ENCODE data around the gene RSPO4.

RSPO4 gene

DNA sequence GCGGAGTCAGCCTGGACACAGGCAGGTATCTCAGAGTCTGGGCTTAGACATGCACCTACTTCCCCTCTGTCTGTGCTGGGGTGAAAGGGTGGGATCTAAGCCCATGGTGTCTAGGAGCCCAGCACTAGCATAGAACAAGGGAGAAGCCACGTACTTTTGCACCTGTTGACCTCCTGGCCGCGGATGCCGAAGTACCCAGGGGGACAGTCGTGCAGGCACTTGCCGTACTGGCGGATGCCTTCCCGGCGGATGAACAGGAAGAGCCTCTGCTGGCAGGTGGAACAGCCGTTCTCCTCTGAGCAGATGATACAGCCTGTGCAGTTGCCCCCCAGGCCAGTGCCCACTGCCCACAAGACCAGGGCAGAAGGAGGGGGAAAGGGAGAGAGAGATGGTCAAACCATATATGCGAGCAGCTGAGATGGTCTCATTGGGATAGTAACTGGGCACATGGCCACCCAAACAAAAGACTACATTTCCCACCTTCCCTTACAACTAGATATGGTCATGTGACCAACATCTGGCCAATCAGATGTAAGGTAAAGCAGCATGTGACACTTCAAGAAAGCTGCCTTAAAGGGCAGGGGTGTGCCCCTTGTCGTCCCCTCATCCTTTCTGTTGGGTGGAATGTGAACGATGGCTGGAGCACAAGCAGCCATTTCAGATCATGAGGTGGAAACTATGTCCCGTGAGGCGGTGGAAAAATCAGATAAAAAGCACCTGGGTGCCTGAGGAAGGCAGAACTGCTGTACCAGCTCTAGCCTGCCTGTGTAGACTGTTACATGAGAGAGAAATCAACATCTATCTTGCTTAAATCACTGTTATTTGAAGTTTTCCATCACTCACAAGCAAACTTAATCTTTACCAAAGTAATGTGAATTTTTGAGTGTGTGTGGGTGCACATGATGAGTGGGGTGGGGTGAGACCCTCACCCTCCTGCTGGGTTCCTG lies 34.0 kb downstream of the RSPO4 start:
- DNase-seq, result peak in 1 of 2 experiments; percentile 42

DNA sequence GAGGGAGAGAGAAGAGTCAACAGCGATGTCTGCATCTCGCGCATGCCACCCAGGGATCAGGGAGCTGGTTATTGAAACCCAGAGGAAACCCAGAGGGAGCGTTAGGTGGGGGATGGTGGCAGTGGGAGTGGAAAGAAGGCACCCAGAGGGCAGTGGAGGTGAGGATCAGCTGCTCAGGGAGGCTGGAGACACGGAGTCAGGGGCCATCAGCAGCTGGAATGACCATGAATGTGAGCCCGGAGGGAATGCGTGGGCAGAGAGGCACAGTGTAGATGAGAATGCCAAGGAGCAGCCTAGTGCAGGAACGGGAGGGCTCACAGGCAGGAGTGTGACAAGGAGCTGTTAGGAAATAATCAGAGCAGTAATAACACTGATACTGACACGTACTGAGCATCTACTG lies 36.2 kb downstream of the RSPO4 start:
- DNase-seq, result no peak

DNA sequence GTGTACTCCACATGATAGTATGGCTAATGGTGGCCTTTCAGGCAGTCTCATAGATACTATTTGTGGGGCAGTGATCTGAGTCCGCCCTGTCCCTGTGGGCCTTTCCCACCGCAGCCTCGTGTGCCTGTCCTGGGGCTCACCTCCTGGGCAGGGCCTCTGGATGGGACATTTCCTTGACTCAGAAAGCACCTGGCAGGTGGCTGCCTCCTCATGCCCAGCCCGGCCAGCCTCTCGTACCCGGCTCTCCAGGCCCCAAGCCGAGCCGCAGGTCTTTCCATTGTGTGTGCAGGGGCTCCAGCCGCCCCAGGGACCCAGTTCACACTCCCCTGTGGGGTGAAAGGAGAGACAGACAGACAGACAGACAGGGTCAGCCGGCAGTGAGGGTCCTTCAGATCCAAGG lies 38.3 kb downstream of the RSPO4 start:
- DNase-seq, result no peak

DNA sequence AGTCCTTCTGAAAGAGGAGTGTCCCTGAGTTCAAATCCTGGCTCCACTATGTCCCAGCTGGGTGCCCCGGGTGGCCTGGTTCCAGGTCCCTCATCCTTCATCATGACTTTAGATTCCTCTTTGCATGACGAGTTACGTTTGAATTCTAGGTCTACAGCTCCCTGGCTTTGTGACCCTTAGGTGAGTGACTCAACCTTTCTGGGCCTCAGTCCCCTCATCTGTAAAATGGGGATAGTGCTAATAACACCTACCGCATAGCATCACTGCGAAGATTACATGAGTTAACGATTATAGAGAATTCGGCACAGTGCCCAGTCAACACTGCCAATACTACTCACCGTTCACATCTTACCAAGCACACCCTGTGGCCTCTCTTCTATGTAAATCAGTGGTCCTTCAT lies 39.4 kb downstream of the RSPO4 start:
- no peak for DNase-seq

DNA sequence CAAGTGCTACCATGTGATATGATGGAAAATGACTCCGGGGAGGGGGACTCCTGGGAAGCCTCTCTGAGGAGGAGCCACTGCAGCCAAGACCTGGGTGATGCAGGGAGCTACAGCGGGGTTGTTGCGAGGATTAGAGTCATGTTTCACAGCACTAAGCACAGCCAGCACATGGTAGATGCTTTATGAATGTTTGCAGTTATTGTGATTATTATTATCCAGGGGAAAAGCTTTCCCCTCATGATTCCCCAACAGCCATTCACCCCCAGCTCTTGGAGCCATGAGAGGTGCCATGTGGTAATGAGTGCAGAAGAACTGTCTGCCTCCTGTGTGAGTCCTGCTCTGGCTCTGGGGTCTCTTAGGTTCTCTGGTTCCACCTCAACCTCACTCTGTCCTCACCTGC lies 39.9 kb downstream of the RSPO4 start:
- peak; percentile 23 to 77 for DNase-seq

DNA sequence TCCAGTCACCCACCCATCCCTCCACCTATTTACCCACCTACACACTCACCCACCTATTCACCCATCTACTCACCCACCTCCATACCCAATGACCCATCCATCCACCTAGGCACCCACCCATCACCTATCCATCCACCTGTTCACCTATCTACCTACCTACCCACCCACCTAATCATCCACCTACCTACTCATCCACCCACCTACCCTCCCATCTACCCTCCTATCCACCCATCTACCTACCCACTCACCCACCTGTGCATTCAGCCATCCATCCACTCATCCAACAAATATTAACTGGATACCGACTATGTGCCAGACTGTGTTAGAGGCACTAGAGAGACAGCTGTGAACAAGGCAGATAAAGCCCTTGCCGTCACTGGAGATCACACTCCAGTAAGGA lies 40.3 kb downstream of the RSPO4 start:
- no peak for DNase-seq

DNA sequence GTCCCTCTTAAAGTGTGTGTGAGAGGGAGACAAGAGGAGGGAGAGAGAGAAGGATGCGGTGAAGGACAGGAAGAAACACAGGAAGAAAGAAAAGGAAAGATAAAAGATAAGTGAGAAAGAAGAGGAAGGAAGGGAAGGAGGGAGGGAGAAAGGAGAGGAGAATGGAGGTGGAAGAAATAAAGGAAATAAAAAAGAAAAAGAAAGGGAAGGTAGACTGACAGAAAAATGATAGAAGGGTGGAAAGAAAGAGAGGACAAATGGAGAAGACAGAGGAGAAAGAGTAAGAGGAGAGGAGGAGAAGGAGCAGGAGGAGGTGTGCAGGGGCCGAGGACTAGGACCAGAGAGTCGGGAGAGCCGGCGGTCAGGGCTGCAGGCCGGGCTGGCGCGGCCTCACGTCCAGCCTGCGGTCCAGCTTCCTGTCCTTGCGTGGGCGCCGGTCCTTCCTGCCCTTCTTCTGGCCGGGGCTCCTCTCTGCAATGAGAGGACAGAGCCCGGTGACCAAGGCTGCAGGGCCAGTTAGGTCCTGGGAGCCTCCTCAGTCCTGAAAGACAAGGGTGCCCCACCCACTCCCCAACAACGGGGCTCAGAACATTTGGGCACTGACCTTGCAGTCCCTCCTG lies 42.0 kb downstream of the RSPO4 start:
- DNase-seq, result no peak

DNA sequence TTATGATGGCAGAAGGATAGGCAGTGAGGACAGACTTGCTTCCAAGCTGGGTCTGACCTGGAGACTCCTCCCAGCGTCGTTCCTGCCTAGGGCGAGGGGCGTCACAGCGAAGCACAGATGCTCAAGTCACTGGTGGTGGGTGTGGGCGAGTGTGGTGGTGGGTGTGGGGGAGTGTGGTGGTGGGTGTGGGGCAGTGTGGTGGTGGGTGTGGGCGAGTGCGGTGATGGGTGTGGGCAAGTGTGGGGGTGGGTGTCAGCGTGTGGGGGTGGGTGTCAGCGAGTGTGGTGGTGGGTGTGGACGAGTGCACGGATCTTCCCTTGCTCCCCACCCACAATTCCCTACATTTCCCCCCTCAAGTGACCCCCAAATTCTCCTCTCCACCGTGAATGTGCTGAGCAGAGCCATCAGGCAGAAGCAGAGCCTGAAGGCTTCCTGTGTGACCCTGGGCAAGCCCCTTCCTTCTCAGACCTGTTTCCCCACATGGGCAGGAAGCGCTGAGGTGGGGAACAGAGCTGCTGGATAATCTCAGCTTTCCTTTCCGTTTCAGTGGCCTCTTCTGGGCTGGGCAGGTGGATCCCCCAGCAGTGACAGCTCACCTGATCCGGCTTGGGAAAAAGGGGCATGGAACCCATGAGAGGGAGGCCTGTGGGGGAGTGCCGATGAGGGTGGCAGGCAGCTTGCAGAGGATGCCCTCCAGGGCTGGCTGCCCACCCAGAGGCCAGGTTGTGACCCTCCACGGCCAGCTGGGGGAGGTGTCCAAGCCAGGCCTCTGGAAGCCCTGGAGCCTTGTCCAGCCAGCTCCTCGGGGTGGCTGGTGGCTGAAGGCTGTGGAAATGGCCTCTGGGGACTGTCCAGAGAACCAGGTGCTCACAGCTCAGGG lies 42.9 kb downstream of the RSPO4 start:
- DNase-seq, result no peak

DNA sequence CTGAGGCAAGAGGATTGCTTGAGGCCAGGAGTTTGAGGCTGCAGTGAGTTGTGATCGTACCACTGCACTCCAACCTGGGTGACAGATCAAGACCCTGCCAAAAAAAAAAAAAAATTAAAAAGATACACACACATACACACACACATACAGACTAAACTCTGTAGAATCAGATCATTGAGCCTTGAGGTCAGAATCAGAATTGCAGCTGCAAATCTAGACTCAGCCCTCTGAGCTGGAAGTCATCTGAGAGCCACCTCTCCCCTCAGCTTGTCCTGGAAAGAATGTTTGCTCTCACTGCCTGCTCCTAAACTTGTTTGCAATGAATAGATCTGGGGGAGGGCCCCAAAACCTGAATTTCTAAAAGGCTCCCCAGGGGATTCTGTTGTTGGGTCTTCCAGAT lies 44.6 kb downstream of the RSPO4 start:
- no peak for DNase-seq

DNA sequence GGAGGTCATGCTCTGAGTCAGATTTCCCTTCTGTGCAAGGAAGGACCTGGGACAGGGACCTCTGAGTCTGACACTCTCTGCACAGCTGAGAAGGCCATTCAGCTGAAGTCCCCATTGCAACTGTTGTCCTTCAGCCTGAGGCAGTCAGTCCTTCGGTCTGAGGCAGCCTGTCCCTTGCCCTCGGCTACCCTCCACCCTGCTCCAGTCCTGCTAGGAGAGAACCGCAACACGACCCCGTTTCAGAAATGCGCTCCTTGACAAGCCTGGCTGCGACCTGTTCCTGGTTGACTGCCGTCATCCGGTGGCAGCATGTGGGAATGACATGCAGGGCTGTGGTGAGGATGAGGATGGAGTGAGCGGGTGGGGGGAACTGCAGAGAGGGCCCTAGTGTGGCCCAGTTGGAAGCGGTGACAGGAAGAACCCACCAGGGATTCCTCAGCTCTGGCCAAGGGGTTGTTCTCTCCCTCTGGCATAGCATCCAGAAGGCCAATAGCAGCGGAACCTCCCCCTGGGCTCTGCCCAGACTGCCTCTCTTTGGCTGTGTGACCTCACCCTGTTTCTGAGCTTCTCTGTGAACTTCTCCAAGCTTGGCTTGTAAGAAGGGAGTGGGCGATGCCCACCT lies 45.7 kb downstream of the RSPO4 start:
- peak; percentile 44 to 81 for DNase-seq

DNA sequence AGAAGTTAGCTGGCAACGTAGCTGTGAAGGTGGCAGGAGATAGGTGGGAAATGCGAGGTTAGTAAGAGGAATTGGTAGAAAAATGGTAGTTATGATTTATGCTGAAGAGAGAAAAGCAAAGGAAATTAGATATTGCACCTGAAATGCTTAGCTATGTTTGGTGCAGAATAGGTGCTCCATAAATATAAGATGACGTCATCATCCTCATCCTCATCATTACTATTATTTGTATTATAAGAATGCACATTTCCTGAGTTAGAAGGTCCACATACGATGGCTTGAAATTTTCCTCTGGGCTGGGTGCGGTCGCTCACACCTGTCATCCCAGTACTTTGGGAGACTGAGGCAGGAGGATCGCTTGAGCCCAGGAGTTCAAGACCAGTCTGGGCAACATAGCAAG lies 46.5 kb downstream of the RSPO4 start:
- no peak for DNase-seq

DNA sequence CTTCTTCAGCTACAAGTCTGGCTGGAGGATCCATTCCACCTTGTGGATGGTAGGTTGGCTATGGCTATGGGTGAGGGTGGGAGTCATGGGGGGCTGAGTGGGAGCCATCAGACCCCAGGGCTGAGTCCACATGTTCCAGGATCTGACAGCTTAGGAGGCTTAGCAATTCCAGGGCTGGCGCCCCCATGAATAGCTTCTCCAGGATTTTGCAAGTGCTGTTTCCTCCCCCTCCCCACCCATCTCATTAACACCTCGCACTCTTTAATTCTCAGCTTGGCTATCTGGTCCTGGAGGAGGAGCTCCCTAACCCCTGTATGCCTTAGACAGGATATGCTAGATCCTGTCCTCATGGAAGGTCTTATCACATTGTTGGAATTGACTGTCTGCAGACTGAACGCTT lies 47.0 kb downstream of the RSPO4 start:
- DNase-seq, result no peak

DNA sequence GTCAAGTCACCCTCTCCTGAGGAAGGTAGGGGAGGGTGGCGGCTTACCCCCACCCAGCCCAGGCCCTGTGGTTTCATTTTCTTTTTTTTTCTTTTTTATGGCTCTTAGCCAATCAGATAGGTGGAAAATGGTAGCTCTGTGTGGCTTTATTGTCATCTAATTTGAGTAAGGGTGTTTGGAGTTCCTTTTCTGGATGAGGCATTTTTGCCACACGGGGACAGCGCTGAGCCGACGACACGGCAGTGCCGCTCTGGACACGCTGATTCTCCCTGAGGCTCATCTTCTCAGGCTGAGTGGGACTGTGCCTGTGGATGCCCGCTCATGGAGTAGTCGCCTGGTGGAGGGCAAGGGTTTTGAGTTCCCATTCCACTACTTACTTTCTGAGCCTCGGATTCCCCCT lies 48.4 kb downstream of the RSPO4 start:
- peak in 1 of 2 experiments; percentile 41 for DNase-seq

DNA sequence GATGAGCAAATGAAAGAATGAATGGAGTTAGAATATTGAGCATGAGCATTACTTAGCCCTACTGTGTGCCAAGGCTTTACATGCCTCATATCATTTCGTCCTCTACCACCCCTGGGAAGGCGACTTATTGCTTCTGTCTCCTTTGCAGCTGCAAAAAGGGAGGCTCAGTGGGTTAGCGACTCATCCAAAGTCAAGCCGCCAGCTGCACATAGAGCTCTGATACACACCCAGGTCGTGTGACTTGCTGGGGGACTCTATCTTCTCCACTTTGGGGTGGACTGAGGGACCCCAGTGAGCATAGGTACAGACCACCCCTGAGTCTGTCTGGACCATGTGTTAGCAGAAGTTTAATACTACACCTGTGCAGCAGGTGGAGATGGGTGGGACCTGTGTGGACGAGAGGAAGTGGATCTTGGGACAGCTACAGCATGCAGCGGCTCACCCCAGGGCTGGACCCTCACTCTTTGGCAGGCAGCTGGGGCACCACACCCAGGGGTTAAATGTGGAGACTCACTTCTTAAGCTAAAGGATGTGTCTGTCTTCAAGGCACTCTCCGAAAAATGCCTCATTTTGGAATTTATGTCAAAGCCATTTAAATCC lies 49.8 kb downstream of the RSPO4 start:
- DNase-seq, result no peak

DNA sequence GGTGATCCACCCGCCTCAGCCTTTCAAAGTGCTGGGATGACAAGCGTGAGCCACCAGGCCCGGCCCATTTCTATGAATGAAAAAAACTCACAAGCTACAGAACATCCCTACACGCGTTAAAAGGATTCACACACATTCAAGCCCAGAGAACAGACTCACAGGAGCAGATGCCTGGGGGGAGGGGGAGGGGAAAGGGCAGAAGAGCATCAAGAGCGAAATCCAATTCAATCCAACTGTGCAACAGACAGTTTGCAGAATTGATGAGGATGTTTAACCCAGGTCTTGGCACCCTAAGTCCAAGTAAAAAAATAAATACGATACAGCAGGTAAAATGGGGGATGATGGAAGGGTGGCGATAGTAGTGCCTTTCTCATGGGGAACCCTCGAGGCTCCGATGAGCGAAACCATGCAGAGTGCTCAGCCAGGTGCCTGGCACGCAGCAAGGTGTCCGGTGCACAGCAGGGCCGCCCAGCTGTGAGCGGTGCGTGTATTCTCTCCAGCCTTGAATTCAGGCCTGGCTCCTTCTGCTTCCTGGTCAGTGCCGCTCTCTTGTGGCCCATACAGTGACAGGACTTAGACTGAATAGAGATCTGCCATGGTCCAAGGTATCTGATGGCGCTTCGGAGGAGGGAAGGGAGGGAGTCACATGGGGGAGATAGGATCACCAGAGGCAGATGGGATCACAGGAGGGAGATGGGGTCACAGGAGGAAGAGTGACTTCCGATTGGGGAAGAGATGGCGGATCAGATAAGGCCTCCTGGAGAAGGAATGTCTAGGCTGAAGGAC lies 50.5 kb downstream of the RSPO4 start:
- peak in 1 of 2 experiments; percentile 70 for DNase-seq

DNA sequence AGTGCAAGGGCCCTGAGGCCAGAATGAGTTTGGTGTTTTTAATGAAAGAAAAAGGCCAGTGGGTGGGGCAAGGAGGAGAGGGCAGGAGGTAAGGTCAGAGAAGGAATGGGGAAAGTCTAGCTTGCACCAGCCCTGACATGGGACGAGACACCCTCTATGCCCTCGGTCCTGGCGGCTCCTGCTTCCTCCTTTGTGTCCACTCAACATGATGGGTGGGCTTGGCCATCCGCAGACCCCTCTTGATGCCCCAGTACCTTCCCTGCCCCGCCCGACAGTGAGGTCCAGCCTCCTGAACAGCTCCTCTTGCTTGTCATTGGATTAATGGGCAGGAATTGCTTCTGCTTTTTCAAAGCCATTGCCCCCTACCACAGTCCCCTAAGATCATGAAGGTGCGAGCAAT lies 52.4 kb downstream of the RSPO4 start:
- DNase-seq, result no peak

DNA sequence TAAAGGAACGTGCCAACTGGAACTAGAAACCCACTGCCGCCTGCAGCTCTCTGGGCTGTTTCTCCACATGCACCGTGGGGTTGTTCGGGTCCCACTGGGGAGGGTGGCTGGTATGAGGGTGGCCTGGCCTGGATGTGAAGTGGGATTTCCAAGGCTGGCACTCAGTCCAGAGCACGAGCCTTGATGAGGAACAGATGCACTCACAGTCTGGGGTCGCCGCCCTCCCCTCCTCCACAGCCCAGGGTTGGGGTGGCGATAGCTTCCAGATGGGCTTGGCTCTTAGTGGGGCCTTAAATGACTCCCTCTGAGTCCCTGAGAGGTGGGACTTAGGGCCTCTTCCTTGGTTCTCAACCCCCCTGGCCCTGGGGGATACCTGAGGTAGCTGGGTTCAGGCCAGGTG lies 55.3 kb downstream of the RSPO4 start:
- DNase-seq, result no peak

DNA sequence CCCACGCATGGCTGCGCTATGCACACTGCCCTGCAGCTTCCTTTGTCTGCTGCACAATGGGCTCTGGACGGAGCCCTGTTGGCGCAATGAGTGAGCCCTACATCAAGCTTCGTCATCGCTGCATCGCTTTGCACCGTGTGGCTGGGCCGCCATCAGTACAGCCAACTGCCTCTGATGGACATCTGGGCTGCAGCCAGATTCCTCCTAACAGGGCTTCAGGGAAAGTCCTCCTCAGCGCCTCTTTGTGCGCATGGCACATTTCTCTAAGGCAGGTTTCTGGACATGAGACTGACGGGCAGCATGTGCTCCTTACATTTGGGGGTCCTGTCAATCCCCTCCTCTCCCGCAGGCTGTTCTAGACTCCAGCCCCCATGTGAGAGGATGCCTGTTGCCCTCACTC lies 56.3 kb downstream of the RSPO4 start:
- no peak for DNase-seq

DNA sequence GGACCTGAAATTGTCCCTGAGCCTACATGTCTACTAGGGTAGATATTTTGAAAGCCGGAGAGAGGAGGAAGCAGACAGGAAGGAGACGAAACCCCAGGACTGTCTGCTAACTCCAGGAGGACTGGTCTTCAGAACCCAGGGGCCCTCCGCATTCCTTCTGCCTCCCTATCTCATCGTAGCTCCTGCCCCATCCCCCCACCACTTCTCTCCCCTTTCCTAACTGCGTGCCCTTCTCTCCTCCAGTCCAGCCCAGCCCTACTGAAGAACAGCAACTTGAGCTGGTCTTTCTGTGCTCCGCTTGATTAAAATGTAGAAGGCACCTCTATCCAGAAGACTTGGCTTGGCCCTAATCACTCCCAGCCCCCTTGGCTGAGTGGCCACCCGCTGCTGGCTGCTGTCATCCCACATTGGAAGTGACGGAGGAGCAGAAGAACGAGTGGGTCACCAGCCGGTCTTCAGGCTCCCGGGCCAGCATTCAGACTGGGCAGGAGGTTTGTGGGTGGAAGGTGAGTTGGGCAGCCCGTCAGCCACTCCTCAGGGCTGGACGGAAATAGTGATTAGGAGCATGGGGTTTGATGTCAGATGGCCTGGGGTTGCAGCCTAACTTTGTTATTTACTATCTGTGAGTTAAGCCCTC lies 57.2 kb downstream of the RSPO4 start:
- no peak for DNase-seq

DNA sequence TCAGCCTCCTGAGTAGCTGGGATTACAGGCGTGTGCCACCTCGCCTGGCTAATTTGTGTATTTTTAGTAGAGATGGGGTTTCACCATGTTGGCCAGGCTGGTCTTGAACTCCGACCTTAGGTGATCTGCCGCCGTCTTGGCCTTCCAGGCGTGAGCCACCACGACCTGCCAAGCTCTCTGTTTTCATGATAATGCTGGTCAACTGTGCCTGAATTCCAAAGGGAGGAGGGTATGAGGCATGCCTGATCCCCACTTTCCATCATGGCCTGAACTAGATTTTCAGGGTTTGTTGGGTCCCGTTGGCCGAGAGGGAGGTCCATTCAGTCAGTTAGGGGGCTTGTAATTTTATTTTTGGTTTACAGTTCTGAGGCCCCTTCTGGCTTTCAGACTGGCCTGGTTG lies 58.0 kb downstream of the RSPO4 start:
- DNase-seq, result no peak

DNA sequence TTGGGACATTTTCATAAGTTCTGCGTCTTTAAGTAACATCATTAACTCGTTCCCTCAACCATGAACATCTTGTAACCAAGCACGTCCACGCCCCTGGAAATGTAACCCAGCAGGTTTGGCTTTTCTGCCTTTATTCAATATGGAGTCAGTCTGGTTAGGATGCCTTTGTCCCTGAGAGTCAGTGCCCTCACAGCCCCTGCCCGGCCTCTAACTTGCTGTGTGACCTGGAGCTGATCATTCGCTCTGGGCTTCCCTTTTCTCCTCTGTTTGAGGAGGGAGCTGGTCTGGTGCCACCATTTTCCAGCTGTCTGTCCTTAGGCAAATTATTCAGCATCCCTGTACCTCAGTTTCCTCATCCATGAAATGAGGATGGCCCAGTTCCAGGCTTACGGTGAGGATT lies 59.5 kb downstream of the RSPO4 start:
- no peak for DNase-seq
